Femur (tissue), 1 donor: ENCODE results near the gene TSPAN14.
A peak's percentile ranks its signal among the peaks of the same experiment; 100 is the strongest.
"Not testable (repeated sequence)": the region's sequence is repeated elsewhere in the genome, so short reads cannot be mapped to it uniquely, and the experiment has no call there.

Experiments
- DNase-seq: peaks from one replicate; pipeline ENCODE4 v3.0.0-alpha.2; 2017

Gene TSPAN14

GRCh38 chr10:80453842-80454512, at the start of gene TSPAN14:
Gene TSPAN14, plus strand, starts transcription at chr10:80454310. Its CDS starts 34,924 bp downstream, at chr10:80489234.
- DNase-seq = peak; percentile 91

DNA sequence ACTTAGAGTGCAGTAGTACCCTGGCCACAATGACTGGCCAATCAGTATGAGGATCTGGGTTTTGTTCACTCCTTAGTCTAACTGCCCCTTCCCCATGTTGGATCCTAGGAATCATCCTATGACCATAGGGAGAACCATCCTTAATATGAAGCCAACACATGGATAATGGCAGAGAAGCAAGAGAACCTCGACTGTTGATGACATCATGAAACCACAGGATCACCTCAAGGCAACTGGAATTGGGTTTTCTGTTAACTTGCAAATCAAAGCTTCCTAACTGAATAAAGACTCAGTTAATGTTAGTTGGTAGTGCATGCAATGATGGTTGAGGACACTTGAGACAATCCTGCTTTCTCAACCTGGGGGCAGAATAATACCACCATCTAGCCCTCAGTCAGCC, 49.1 kb upstream of the TSPAN14 start:
- no peak for DNase-seq

DNA sequence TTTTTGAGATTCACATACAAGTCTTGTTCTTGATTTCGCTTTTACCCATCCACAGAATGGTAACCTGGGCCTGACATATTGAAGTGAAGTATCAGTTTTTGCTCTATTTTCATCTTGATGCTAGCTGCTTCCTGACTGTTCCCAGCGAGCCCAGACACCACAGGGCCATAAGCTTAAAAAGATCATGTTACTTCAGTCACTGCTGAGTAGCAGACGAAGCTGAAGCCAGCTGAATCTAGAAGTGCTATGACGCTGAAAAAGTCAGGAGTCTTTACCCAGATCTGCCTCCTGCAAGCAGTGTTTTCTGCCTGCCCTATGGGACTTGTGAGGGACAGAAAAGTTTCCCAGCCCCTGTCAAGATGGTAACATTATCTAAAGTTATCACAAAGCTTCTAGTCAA, 48.5 kb upstream of the TSPAN14 start:
- peak; percentile 40 for DNase-seq

DNA sequence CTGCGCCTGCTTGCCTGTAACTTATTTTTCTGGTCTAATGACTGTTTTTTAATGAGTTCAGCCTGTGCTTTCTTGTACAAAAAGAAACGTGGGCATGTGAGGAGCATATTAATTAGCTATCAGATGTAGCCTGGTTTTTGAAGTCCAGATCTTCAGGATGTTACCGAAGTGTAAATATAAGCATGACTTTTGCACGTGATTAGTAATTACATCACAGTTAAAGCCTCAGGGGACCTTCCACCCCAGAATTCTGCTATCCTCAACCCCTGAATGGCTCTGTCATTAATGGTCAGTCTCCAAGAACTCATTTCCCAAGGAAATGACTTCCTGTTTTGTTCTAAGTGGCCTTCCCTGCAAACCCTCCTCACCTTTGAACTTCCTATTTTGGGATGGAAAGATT, 47.9 kb upstream of the TSPAN14 start:
- DNase-seq = no peak

GRCh38 chr10:80407812-80408241, 46.3 kb upstream of the TSPAN14 start:
- peak; percentile 34 for DNase-seq

DNA sequence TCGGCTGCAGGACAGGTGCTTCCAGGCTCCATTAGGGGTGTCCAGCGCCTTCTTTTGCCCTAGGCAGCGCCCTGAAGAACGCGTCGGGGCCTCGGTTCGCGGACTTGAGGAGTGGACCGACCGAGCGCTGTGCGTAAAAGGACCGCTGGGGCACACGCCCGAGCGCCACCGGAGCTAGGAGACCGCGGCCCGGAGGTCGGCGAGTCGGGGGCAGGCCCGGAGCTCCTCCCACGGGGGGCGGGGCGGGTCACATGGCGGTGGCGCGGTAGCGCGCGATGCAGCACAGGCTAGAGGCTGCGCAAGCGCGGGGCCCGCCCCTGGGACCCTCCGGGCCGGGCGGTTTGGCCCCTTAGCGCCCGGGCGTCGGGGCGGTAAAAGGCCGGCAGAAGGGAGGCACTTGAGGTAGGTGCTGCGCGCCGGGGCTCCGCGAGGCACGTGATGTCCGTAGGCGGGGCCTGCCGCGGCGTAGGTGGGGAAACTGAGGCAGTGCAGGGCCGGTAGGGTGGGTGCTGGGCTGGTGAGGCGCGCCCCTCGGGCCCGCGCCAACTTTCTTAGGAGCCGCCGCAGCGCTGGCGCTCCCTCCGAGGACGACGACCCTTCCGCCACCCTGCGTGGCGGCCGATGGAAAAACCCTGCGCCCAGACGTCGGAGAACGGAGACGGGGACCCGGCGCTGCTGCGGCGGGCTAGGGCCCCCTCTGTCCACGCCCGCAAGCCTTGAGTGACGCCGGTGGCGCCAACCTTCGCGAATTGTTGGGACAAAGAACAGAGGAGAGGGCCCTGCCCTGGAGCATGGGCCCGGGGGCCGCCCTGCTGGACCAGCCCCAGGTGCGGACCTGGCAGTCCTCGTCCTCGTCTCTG, 45.6 kb upstream of the TSPAN14 start, which contains the start of gene PRXL2A:
PRXL2A (plus strand) TSS at position 310 of the 860 bp plus-strand sequence. CDS start 11,917 bp downstream, outside the sequence.
- peak; percentile 87 for DNase-seq

DNA sequence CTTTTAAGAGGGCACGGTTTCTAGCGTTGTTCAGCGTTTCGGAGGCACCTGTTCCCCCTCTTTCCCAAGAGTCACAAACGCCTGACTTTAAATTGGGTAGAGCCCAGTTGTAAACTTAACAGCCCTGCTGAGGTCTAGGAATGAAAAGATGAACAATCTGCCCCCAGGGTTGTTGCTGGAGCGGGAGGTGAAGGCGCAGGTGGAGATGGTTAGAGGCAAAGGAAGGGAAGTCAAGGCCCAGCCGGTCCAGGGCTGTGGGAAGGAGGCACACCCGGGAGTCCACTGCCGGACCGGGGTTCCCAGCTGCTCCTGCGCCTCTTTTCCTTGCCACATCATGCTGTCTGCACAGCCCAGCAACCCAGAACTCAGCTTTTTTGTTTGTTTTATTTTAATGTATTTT, 45.0 kb upstream of the TSPAN14 start:
- DNase-seq = no peak

DNA sequence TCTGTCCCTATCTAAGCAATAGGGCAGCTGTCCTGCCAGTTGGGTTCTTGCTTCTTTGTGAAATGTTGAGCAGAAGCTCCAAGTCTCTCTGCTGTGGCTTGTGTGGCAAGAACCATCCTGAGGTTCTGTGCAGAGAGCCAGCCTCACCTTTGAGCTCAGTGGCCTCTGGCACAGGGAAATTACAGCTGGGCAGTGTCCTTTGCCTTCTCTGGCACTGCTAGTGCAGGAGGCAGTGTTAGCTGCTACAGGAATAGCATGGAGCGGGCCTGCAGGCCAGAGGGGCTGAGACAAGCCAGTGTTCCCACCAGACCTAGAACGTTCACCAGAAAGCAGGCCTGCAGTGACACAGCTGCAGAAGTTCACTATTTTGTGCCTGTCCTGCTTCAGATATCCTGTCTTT, 44.0 kb upstream of the TSPAN14 start:
- DNase-seq = no peak

DNA sequence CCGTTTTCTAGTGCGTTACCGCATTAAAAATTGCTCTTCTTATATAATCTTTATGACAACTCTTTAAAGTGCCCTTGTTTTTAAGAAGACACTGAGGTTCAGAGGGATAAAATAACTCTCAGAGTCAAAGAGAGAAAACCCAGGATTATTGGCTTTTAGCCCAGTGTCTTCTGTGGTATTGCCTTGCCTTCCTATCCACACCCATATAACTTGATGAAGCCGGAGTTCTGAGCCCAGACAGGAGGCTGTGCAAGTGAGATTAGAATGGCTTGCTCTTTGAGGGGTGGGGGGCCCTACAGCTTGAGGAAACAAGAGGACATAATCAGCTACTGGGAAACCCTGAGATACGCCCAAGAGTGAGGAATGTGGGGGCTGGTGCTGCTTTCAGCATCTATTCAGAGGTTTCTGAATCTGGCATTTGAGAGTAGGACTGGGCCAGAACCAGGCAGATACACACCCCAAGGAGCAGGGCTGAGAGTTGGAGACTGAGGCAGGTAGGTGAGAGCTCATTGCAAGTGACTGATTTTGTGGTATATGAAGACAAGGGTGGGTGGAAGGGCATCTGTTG, 43.4 kb upstream of the TSPAN14 start:
- DNase-seq = no peak

- no peak for DNase-seq
Observed at GRCh38 chr10:80411267-80411668, 42.8 kb upstream of the TSPAN14 start.

DNA sequence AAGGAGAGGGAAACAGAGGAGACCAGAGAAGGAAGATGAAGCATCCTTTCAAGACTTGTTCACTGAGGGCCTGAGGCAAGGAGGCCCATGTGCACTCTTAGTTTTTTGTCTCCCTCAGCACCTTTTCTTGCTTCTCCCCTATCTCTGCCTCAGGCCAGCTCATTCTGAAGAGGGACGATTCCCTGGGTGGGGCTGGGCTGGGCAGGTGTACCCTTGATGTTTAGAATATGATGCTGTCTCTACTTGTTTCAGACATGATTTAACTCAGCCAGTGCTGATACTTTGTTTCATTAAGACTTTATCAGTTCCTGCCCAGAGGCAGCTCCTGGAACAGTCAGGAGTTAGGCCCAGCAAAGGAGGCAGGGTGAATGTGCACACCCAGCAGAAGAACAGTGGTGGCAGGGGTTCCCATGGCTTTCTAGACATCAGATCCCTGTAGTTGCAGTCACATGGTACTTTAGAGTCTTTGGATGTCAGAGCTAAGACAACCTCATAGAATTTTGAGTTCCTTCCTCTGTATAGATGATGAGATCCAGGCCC, 42.4 kb upstream of the TSPAN14 start:
- DNase-seq = no peak

DNA sequence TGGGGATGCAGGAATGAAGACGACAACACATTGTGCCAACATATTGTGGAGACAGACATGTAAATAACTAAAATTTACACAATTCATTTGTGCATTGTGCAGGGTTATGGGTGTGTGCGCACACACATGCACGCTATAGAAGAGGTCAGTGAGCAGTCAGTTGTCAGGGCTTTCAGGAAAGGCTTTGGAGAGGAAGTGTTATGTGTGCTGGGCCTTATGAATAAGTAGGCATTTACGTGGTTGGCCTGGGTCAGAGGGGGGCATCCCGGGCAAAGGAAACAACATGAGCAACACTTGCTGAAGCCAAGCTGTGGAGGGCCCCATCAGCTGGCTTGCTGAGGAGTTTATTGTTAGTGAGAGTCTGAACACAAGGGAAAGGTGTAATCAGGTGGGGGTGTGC, 41.6 kb upstream of the TSPAN14 start:
- DNase-seq = no peak

- DNase-seq = peak; percentile 42
Observed at GRCh38 chr10:80413271-80413996, 40.7 kb upstream of the TSPAN14 start.

DNA sequence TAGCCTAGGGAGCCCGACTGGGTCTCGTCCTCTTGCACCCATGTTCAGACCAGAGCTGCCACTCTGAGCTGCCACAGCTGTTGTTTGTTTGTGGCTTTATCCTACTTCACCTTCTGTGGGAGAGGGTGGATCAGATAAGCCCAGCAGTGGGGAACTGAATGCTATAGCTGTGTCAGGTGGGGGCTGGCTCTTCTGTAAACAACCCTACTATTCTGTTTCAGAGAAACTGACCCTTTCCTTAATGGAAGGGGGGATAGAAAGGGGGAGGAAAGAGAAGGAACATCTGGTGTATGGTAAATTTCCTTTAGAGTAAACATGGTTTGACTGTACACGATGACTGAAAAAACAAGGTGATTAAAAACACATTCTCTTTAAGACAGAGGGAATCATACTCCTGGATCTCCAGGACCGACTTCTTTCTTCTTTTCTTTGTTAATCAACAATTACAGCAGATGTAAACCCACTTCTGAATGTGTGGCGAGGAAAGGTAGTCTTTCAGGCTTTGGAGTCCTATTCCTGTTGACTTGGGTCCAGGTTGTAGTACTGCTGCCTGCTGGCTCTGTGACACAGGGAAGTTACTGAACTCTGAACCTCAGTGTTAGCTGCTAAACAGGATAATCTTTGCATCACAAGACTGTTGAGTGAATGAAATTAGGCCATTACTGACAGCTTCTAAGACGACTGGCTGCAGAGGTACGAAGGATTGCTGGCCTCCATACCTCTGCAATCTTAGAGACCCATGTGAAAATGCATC, 39.8 kb upstream of the TSPAN14 start:
- DNase-seq = no peak

- DNase-seq = no peak
Observed at GRCh38 chr10:80415734-80416478, 38.2 kb upstream of the TSPAN14 start.

GRCh38 chr10:80416479-80417098, 37.5 kb upstream of the TSPAN14 start:
- peak; percentile 84 for DNase-seq

- not testable (repeated sequence) for DNase-seq
Observed at GRCh38 chr10:80417256-80417655, 36.9 kb upstream of the TSPAN14 start.

- DNase-seq = no peak
Observed at GRCh38 chr10:80421050-80421706, 32.9 kb upstream of the TSPAN14 start.

DNA sequence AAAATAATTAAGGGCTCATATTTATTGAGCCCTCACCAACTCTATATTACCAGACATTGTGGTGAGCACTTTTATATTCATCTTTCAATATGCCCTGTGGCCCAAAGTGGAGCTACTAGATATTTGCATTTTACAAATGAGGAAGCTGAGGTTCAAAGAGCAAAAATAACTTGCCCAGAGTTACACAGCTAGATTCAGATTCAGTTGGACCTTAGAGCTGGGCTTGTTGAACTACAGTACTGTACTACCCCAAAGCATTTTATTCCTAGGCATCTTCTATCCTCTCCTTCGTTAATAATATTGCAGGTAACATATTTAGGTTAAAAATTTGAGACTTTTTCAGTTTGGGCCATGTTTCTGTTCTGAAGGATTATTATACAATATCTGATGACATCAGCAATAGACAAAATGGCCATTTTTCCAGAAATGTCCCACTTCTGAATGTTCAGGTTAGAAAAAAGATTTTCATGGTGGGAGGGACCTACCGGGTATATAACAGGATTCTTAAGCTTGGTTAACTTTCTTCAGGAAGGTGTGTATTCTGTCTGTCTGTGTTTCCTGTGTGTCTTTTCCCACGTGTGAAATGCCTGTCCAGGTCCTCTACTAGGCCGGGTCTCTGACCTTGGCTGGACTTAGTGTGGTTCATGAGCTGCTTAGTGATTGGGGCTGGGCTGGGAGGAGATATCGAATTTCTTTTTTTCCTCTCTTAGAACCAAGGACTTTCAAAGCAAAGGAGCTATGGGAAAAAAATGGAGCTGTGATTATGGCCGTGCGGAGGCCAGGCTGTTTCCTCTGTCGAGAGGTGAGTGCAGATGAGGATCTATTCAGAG, 32.2 kb upstream of the TSPAN14 start:
- DNase-seq = no peak
